Breast epithelium (tissue), 3 donors: ENCODE results near the gene BMP15.

Source experiments
- CTCF ChIP-seq, 3 donors: fragments of 450-650 bp; IDR thresholded peaks; one replicate each; pipeline ENCODE4 v1.5.1; 2016 to 2017; ENCODE audit warnings: antibody characterized with exemption in 3 of 3, mild to moderate bottlenecking in 3 of 3, moderate library complexity in 3 of 3
- POLR2A ChIP-seq: fragments of 450-650 bp; IDR thresholded peaks from one replicate; pipeline ENCODE4 v1.6.1; 2016; ENCODE audit warnings: antibody characterized with exemption, mild to moderate bottlenecking, moderate library complexity
- POLR2AphosphoS5 ChIP-seq, 3 donors: sonication (generic); formaldehyde crosslinking; IDR thresholded peaks; one replicate each; pipeline ENCODE4 v1.6.1; 2017; ENCODE audit warnings: antibody characterized with exemption in 3 of 3

- TF ChIP-seq CTCF (IDR thresholded peaks at IDR 0.05) (no peak), POLR2AphosphoS5 (IDR thresholded peaks at IDR 0.05) (no peak), POLR2A (no peak)
These were observed 31.1 kb downstream of the BMP15 start for GRCh38 chrX:50941638-50942037.
